NCI-H446 (cell line): ENCODE data around the gene CR1.
A peak's percentile ranks its signal among the peaks of the same experiment; 100 is the strongest.
"Not testable (repeated sequence)": the region's sequence is repeated elsewhere in the genome, so short reads cannot be mapped to it uniquely, and the experiment has no call there.

Source experiments
- DNase-seq, 2 experiments: peaks; one replicate each; lab custom pipeline; 2025; lab: John Stamatoyannopoulos, UW

The CR1 gene

GRCh38 chr1:207581496-207582153, 85.7 kb downstream of the CR1 start:
- no peak for DNase-seq

GRCh38 chr1:207589506-207589905, 93.5 kb downstream of the CR1 start:
- not testable (repeated sequence) for DNase-seq

- not testable (repeated sequence) for DNase-seq
These were observed 95.2 kb downstream of the CR1 start for GRCh38 chr1:207591205-207591604.

GRCh38 chr1:207594095-207594494, 98.1 kb downstream of the CR1 start:
- DNase-seq: not testable (repeated sequence)

- no peak for DNase-seq
These were observed 107.8 kb downstream of the CR1 start for GRCh38 chr1:207603777-207604176.

- no peak for DNase-seq
These were observed 109.7 kb downstream of the CR1 start for GRCh38 chr1:207605444-207606361.

- DNase-seq: no peak
These were observed 110.4 kb downstream of the CR1 start for GRCh38 chr1:207606362-207606755.

- no peak for DNase-seq
These were observed 116.8 kb downstream of the CR1 start for GRCh38 chr1:207612762-207613161.

GRCh38 chr1:207619871-207620542, 124.0 kb downstream of the CR1 start:
- DNase-seq: peak; percentile 2 to 56

GRCh38 chr1:207620543-207620893, 124.6 kb downstream of the CR1 start:
- no peak for DNase-seq

GRCh38 chr1:207625504-207626071, 129.6 kb downstream of the CR1 start:
- DNase-seq: not testable (repeated sequence)

- DNase-seq: no peak
These were observed 131.0 kb downstream of the CR1 start for GRCh38 chr1:207626972-207627337.

GRCh38 chr1:207627496-207627895, 131.5 kb downstream of the CR1 start:
- no peak for DNase-seq

GRCh38 chr1:207628776-207629175, 132.8 kb downstream of the CR1 start:
- DNase-seq: no peak

- no peak for DNase-seq
These were observed 135.2 kb downstream of the CR1 start for GRCh38 chr1:207631137-207631536.

GRCh38 chr1:207633226-207633625, 137.3 kb downstream of the CR1 start:
- no peak for DNase-seq

GRCh38 chr1:207633699-207634289, 137.8 kb downstream of the CR1 start:
- not testable (repeated sequence) for DNase-seq

GRCh38 chr1:207634293-207634692, 138.3 kb downstream of the CR1 start:
- not testable (repeated sequence) for DNase-seq

- not testable (repeated sequence) for DNase-seq
These were observed 139.7 kb downstream of the CR1 start for GRCh38 chr1:207635569-207636186.

- DNase-seq: not testable (repeated sequence)
These were observed 142.7 kb downstream of the CR1 start for GRCh38 chr1:207638487-207639145.

- not testable (repeated sequence) for DNase-seq
These were observed 143.4 kb downstream of the CR1 start for GRCh38 chr1:207639362-207639761.
